IPS-15b (cell line): ENCODE data around the gene CAMK2A.

Source experiments
- H3K27me3 ChIP-seq: one replicate; pipeline ENCODE4 v1.6.1; 2013; ENCODE audit warnings: low read length; ENCODE audit not compliant: control insufficient read depth, insufficient read depth
- H3K36me3 ChIP-seq: one replicate; pipeline ENCODE4 v1.6.1; 2013; ENCODE audit warnings: low read length; ENCODE audit not compliant: control insufficient read depth, insufficient read depth
- H3K4me1 ChIP-seq: one replicate; pipeline ENCODE4 v1.6.1; 2013; ENCODE audit warnings: mild to moderate bottlenecking, low read length; ENCODE audit not compliant: control insufficient read depth, insufficient read depth
- H3K4me3 ChIP-seq: one replicate; pipeline ENCODE4 v1.5.1; 2013; ENCODE audit warnings: low read depth, low read length
- H3K9ac ChIP-seq: one replicate; pipeline ENCODE4 v1.6.1; 2013; ENCODE audit warnings: low read depth, mild to moderate bottlenecking, low read length
- H3K9me3 ChIP-seq: one replicate; pipeline ENCODE4 v1.6.1; 2013; ENCODE audit warnings: mild to moderate bottlenecking, low read length; ENCODE audit not compliant: control insufficient read depth, insufficient read depth

CAMK2A gene

GRCh38 chr5:150323819-150324218 lies 34.2 kb upstream of the CAMK2A start:
- Histone ChIP-seq H3K4me3 (no peak overlapping the region), H3K9me3 (no peaks in the 10 kb centered on the region), H3K27me3 (no peaks in the 10 kb centered on the region), H3K36me3 (no peaks in the 10 kb centered on the region), H3K9ac (no peak overlapping the region), H3K4me1 (peaks cover 3% of the 10 kb centered on the region)

GRCh38 chr5:150323092-150323491 lies 33.5 kb upstream of the CAMK2A start:
- Histone ChIP-seq H3K4me1 (peaks cover 3% of the 10 kb centered on the region), H3K9me3 (no peaks in the 10 kb centered on the region), H3K4me3 (no peak overlapping the region), H3K27me3 (no peaks in the 10 kb centered on the region), H3K36me3 (no peaks in the 10 kb centered on the region), H3K9ac (no peak overlapping the region)

GRCh38 chr5:150322202-150322601 lies 32.6 kb upstream of the CAMK2A start:
- no peak overlapping the region for H3K4me3 ChIP-seq
- peaks cover 2% of the 10 kb centered on the region for H3K4me1 ChIP-seq
- no peaks in the 10 kb centered on the region for H3K36me3 ChIP-seq
- H3K27me3 ChIP-seq: no peaks in the 10 kb centered on the region
- no peak overlapping the region for H3K9ac ChIP-seq
- no peaks in the 10 kb centered on the region for H3K9me3 ChIP-seq

- no peak overlapping the region for H3K4me3 ChIP-seq
- H3K27me3 ChIP-seq: no peaks in the 10 kb centered on the region
- H3K9ac ChIP-seq: no peak overlapping the region
- H3K36me3 ChIP-seq: no peaks in the 10 kb centered on the region
- no peaks in the 10 kb centered on the region for H3K4me1 ChIP-seq
- no peaks in the 10 kb centered on the region for H3K9me3 ChIP-seq
Measured at GRCh38 chr5:150321784-150322183, 32.2 kb upstream of the CAMK2A start.

- Histone ChIP-seq H3K36me3 (no peaks in the 10 kb centered on the region), H3K4me3 (no peak overlapping the region), H3K27me3 (no peaks in the 10 kb centered on the region), H3K9me3 (no peaks in the 10 kb centered on the region), H3K9ac (no peak overlapping the region), H3K4me1 (no peaks in the 10 kb centered on the region)
Measured at GRCh38 chr5:150321211-150321610, 31.6 kb upstream of the CAMK2A start.

GRCh38 chr5:150320044-150320613 lies 30.6 kb upstream of the CAMK2A start:
- H3K4me1 ChIP-seq: no peaks in the 10 kb centered on the region
- H3K9ac ChIP-seq: no peak overlapping the region
- no peaks in the 10 kb centered on the region for H3K36me3 ChIP-seq
- no peaks in the 10 kb centered on the region for H3K27me3 ChIP-seq
- no peaks in the 10 kb centered on the region for H3K9me3 ChIP-seq
- no peak overlapping the region for H3K4me3 ChIP-seq

GRCh38 chr5:150319484-150319790 lies 29.9 kb upstream of the CAMK2A start:
- Histone ChIP-seq H3K4me1 (no peaks in the 10 kb centered on the region), H3K9me3 (no peaks in the 10 kb centered on the region), H3K4me3 (no peak overlapping the region), H3K27me3 (no peaks in the 10 kb centered on the region), H3K36me3 (no peaks in the 10 kb centered on the region), H3K9ac (no peak overlapping the region)

GRCh38 chr5:150318613-150319483 lies 29.3 kb upstream of the CAMK2A start:
- Histone ChIP-seq H3K4me1 (no peaks in the 10 kb centered on the region), H3K27me3 (no peaks in the 10 kb centered on the region), H3K9me3 (no peaks in the 10 kb centered on the region), H3K9ac (no peak overlapping the region), H3K36me3 (no peaks in the 10 kb centered on the region), H3K4me3 (no peak overlapping the region)

GRCh38 chr5:150317048-150318003 lies 27.8 kb upstream of the CAMK2A start:
- no peaks in the 10 kb centered on the region for H3K4me1 ChIP-seq
- no peaks in the 10 kb centered on the region for H3K9me3 ChIP-seq
- H3K27me3 ChIP-seq: no peaks in the 10 kb centered on the region
- H3K9ac ChIP-seq: no peak overlapping the region
- H3K4me3 ChIP-seq: no peak overlapping the region
- no peaks in the 10 kb centered on the region for H3K36me3 ChIP-seq

- Histone ChIP-seq H3K4me3 (no peak overlapping the region), H3K36me3 (no peaks in the 10 kb centered on the region), H3K4me1 (no peaks in the 10 kb centered on the region), H3K9me3 (no peaks in the 10 kb centered on the region), H3K9ac (no peak overlapping the region), H3K27me3 (no peaks in the 10 kb centered on the region)
Measured at GRCh38 chr5:150316320-150316719, 26.7 kb upstream of the CAMK2A start.

- Histone ChIP-seq H3K4me1 (no peaks in the 10 kb centered on the region), H3K27me3 (no peaks in the 10 kb centered on the region), H3K4me3 (no peak overlapping the region), H3K9me3 (no peaks in the 10 kb centered on the region), H3K36me3 (no peaks in the 10 kb centered on the region), H3K9ac (no peak overlapping the region)
Measured at GRCh38 chr5:150315245-150315644, 25.7 kb upstream of the CAMK2A start.
